8988T (cell line): ENCODE measurements around the gene KIF1A.
"Not testable (repeated sequence)": the region's sequence is repeated elsewhere in the genome, so short reads cannot be mapped to it uniquely, and the experiment has no call there.

Experiments used
- DNase-seq: peaks from one replicate; pipeline ENCODE4 v3.0.0; 2011

Gene KIF1A

GRCh38 chr2:240716130-240716798 is 103.8 kb downstream of the KIF1A start:
- DNase-seq, result no peak

GRCh38 chr2:240714747-240715725 is 105.0 kb downstream of the KIF1A start:
- no peak for DNase-seq

- DNase-seq, result no peak
Measured at GRCh38 chr2:240713928-240714746, 105.9 kb downstream of the KIF1A start.

- DNase-seq, result no peak
Measured at GRCh38 chr2:240713071-240713927, 106.7 kb downstream of the KIF1A start.

GRCh38 chr2:240712121-240712520 is 107.9 kb downstream of the KIF1A start:
- no peak for DNase-seq

- DNase-seq, result no peak
Measured at GRCh38 chr2:240711701-240712100, 108.3 kb downstream of the KIF1A start.

- no peak for DNase-seq
Measured at GRCh38 chr2:240711296-240711695, 108.7 kb downstream of the KIF1A start.

- no peak for DNase-seq
Measured at GRCh38 chr2:240708457-240708856, 111.6 kb downstream of the KIF1A start.

GRCh38 chr2:240707821-240708220 is 112.2 kb downstream of the KIF1A start:
- DNase-seq, result no peak

- no peak for DNase-seq
Measured at GRCh38 chr2:240707043-240707756, 112.8 kb downstream of the KIF1A start.

- DNase-seq, result no peak
Measured at GRCh38 chr2:240705204-240705791, 114.7 kb downstream of the KIF1A start.

GRCh38 chr2:240704651-240705050 is 115.4 kb downstream of the KIF1A start:
- DNase-seq, result no peak

GRCh38 chr2:240703417-240704341 is 116.3 kb downstream of the KIF1A start:
- DNase-seq, result peak; percentile 37

- DNase-seq, result no peak
Measured at GRCh38 chr2:240702640-240703011, 117.4 kb downstream of the KIF1A start.

- peak; percentile 51 for DNase-seq
Measured at GRCh38 chr2:240701736-240702639, 118.0 kb downstream of the KIF1A start.

- no peak for DNase-seq
Measured at GRCh38 chr2:240701091-240701735, 118.8 kb downstream of the KIF1A start.

- not testable (repeated sequence) for DNase-seq
Measured at GRCh38 chr2:240700616-240701015, 119.4 kb downstream of the KIF1A start.

GRCh38 chr2:240699835-240700234 is 120.2 kb downstream of the KIF1A start:
- not testable (repeated sequence) for DNase-seq
